ENCODE measurements around the gene CYP2C19.
"Not testable (repeated sequence)": the region's sequence is repeated elsewhere in the genome, so short reads cannot be mapped to it uniquely, and the experiment has no call there.

Gene CYP2C19

DNA sequence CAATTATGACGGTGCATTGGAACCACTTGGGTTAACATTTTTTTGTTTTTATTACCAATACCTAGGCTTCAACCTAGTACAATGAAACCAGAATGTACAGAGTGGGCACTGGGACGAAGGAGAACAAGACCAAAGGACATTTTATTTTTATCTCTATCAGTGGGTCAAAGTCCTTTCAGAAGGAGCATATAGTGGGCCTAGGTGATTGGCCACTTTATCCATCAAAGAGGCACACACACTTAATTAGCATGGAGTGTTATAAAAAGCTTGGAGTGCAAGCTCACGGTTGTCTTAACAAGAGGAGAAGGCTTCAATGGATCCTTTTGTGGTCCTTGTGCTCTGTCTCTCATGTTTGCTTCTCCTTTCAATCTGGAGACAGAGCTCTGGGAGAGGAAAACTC, at the start of gene CYP2C19:
Gene CYP2C19 (plus strand): TSS at position 289 of the 400 bp plus-strand sequence. CDS start 25 bp downstream, at position 314.
- DNase-seq (ENCODE audit: low read depth): no peak

GRCh38 chr10:94725871-94726270, 36.6 kb upstream of the CYP2C19 start:
- DNase-seq (ENCODE audit: low read depth): no peak

DNA sequence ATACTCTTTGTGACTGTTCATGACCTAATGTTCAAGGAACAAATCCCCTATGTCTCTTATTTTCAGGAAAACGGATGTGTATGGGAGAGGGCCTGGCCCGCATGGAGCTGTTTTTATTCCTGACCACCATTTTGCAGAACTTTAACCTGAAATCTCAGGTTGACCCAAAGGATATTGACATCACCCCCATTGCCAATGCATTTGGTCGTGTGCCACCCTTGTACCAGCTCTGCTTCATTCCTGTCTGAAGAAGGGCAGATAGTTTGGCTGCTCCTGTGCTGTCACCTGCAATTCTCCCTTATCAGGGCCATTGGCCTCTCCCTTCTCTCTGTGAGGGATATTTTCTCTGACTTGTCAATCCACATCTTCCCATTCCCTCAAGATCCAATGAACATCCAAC, 27.3 kb upstream of the CYP2C19 start:
- DNase-seq (ENCODE audit: low read depth): no peak

DNA sequence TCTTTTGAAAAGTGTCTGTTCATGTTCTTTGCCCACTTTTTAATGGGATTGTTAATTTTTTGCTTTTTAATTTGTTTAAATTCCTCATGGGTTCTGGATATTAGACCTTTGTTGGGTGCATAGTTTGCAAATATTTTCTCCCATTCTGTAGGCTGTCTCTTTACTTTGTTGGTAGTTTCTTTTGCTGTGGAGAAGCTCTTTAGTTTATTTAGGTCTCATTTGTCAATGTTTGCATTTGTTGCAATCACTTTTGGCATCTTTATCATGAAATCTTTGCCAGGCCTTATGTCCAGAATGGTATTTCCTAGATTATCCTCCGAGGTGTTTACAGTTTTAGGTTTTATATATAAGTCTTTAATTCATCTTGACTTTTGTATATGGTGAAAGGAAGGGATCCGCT, 23.9 kb upstream of the CYP2C19 start:
- no peak for DNase-seq (ENCODE audit: low read depth)

DNA sequence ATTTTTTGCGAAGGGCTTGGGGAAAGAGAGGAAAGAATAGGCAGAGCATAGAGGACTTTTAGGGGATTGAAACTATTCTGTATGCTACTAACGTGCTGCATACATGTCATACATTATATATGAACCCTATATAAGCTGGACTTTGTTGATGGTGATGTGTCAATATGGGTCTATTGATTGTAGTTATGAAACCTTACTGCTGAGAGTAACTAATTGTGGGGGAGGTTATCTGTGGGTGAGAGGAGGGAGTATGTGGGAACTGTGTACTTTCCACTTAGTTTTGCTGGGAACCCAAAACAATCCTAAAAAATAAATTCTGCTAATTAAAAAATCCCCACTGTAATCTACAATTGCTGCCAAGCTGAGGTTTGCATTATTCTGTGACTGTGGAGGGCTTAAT, 15.3 kb upstream of the CYP2C19 start:
- DNase-seq (ENCODE audit: low read depth): no peak

GRCh38 chr10:94747838-94748237, 14.6 kb upstream of the CYP2C19 start:
- no peak for DNase-seq (ENCODE audit: low read depth)

DNA sequence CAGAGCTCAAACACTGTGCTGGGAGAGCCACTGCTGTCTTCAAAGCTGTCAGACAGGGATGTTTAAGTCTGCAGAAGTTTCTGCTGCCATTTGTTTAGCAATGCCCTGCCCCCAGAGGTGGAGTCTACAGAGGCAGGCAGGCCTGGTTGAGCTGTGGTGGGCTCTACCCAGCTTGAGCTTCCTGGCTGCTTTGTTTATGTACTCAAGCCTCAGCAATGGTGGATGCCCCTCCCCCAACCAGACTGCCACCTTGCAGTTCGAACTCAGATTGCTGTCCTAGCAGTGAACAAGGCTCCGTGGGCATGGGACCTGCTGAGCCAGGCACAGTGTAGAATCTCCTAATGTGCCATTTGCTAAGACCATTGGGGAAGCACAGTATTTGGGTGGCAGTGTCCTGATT, 4.6 kb upstream of the CYP2C19 start:
- no peak for DNase-seq (ENCODE audit: low read depth)

- DNase-seq (ENCODE audit: low read depth): no peak
These were observed 1.8 kb upstream of the CYP2C19 start for GRCh38 chr10:94760586-94761178.

DNA sequence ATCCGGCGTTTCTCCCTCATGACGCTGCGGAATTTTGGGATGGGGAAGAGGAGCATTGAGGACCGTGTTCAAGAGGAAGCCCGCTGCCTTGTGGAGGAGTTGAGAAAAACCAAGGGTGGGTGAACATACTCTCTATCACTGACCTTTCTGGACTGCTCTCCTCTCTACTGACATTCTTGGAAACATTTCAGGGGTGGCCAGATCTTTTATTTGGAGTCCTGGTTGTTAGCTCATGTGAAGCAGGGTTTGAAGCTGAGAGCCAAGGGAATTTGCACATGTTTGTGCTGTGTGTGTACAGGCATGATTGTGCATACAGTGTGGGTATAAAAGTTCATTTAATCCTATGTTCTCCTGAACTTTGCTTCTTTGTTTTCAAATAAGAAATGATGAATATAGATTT, 12.9 kb downstream of the CYP2C19 start:
- not testable (repeated sequence) for DNase-seq (ENCODE audit: low read depth)

DNA sequence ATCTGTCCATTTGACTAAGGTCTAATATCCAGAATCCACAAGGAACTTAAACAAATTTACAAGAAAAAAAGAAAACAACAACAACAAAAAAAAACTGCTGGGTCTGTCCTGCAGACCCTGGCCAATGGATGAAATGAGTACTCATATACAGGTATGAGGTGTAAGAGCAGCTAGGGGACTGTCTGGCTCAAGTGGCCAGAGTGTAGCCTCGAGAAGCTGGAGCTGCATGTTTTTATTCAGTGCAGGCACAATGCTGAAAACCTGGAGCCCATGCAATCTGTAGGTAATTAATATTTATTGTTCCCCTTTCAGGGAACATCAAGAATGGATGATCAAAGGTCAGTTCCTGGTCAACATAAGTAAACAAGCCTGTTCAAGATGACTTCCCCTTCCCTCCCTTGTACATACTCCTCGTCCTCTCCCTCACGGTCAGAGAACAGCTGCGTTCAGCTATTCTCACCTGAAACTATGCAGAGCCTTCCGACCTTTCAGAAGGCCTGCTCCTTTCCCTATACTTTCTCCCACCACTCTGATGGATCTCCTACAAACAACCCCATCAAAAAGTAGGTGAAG, 15.5 kb downstream of the CYP2C19 start:
- DNase-seq (ENCODE audit: low read depth): no peak

DNA sequence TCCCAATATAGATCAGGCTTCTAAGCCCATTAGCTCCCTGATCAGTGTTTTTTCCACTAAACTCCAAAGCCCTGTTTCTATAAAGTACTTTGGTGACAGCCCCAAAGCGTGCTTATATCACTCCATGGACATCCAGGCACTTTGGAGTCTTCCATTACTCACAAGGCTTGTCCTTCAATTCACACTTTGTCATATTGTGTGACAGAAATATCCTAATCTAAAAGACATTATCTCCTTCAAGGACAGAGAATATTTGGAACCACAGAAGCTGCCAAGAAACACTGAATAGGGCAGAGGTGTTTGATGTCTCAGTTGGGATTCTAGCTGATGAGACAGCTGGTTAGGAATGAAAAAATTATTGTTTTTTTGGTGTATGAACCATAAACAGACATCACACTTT, 18.4 kb downstream of the CYP2C19 start:
- DNase-seq (ENCODE audit: low read depth): no peak

- DNase-seq (ENCODE audit: low read depth): no peak
These were observed 21.8 kb downstream of the CYP2C19 start for GRCh38 chr10:94784256-94784655.

- DNase-seq (ENCODE audit: low read depth): no peak
These were observed 22.7 kb downstream of the CYP2C19 start for GRCh38 chr10:94785211-94785610.

DNA sequence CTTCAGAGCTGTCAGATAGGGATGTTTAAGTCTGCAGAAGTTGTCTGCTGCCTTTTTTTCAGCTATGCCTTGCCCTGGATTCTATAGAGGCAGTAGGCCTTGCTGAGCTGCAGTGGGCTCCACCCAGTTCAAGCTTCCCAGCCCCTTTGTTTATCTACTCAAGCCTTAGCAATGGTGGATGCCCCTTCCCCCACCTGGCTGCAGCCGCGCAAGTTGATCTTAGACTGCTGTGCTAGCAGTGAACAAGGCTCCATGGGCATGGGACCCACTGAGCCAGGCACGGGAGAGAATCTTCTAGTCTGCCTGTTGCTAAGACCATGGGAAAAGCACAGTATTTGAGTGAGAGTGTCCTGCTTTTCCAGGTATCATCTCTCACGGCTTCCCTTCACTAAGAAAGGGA, 38.1 kb downstream of the CYP2C19 start:
- not testable (repeated sequence) for DNase-seq (ENCODE audit: low read depth)

DNA sequence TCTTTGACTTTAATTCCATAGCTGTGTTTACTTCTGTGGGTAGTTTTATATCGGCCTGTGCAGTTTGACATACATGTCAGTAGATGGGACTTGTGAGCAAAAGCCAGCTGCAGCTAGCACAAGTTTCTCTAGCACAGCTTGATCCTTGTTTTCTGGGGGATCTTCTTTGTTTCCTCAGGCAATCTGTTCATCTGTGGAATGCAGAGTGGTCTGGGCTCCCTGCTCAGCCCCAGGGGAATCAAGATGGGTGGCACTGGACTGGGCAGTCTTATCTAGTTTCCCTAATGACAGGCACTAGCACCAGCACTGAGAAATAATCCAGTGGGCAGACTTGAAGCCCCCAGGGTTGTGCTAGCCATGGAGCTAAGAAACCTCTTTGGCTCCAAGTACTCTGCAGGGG, 40.8 kb downstream of the CYP2C19 start:
- DNase-seq (ENCODE audit: low read depth): no peak

DNA sequence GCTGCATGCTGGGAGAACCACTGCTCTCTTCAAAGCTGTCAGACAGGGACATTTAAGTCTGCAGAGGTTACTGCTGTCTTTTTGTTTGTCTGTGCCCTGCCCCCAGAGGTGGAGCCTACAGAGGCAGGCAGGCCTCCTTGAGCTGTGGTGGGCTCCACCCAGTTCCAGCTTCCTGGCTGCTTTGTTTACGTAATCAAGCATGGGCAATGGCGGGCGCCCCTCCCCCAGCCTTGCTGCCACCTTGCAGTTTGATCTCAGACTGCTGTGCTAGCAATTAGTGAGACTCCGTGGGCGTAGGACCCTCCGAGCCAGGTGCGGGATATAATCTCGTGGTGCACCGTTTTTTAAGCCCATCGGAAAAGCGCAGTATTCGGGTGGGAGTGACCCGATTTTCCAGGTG, 67.5 kb downstream of the CYP2C19 start:
- not testable (repeated sequence) for DNase-seq (ENCODE audit: low read depth)

DNA sequence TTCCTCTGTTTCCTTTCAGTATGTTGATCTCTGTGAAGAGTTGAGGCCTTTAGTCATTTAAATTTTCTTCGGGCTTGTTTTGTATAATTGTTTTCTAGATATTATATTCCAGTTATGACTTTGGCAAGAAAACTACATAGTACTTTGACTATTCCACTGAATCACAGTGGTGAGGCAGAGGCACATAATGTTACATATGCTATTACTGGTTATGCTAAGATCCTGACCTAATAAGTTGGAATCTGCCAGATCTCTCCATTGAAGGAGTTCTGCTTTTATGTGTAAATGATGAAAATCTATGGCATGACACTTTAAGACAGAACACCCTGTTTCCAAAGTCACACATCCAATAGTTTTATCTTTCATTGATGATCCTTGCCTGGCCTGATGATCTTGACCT, 83.7 kb downstream of the CYP2C19 start:
- no peak for DNase-seq (ENCODE audit: low read depth)

GRCh38 chr10:94850766-94851165, 88.3 kb downstream of the CYP2C19 start:
- DNase-seq (ENCODE audit: low read depth): no peak

- no peak for DNase-seq (ENCODE audit: low read depth)
These were observed 88.8 kb downstream of the CYP2C19 start for GRCh38 chr10:94851263-94851662.

DNA sequence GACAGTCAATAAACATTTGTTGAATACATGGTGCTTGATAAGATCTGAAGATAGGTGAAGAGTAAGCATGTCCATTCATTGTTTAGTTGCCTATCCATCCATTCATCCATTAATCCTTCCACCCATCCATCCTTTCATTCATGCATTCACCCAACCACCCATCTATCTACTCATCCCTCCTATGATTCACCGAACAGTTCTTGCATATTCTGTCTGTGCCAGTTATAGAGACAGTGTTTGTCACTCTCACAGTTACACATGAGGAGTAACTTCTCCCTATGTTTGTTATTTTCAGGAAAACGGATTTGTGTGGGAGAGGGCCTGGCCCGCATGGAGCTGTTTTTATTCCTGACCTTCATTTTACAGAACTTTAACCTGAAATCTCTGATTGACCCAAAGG, 90.0 kb downstream of the CYP2C19 start:
- no peak for DNase-seq (ENCODE audit: low read depth)

DNA sequence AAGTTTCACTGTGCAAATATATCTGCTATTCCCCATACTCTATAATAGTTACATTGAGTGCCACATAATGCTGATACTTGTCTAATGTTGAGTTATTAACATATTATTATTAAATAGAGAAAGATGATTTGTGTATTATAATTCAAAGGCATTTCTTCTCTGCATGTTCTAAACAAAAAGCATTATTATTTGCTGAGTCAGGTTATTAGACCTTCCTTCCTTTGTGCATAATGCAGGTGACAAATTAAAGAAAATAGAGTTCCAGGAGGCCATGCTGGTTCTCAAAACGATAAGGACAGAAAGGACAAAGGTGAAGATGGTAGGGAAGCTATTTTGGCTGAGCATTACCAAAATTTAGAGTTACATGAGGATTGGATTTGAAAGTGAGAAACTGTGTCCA, 90.6 kb downstream of the CYP2C19 start:
- no peak for DNase-seq (ENCODE audit: low read depth)

GRCh38 chr10:94858005-94858404, 95.5 kb downstream of the CYP2C19 start:
- no peak for DNase-seq (ENCODE audit: low read depth)

DNA sequence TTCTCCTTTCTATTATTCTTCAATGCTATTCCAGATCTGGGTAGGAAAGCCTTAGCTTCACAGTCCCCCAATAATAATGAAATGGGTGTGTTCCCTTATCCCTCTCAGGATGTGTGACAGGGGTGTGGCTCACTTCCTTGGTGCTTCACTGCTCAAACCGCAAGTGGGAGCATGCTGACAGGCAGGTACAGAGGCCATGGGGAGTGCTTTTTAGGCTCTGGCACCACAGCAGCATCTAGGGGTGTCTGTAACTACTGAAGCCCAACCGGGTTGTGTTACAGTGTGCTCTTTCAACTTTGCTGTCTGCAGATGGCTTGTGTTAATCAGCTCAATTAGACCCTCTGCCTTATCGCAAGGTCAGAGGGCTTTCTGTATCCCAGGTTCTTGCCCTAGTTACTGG, 96.6 kb downstream of the CYP2C19 start:
- DNase-seq (ENCODE audit: low read depth): no peak

DNA sequence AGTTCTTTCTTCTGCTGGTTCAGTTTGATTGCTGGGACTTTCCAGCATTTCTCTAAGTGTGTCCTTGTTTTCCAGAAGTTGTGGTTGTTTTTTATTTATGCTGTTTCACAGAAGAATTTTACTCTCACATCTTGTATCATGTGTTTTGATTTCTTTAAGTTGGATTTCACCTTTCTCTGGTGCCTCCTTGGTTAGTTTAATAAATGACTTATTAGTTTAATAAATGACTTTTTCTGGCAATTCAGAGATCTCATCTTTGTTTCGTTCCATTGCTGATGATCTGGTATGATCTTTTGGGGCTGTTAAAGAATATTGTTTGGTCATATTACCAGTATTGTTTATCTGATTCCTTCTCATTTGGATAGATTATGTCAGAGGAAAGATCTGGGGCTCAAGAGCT, 116.2 kb downstream of the CYP2C19 start:
- no peak for DNase-seq (ENCODE audit: low read depth)
